Adrenal gland (tissue), 5 donors: Measurements from ENCODE around the gene KCNK16.

Experiments used
- CTCF ChIP-seq, 6 experiments: fragments of 450-650 bp in 4 of 6; fragments of 200-600 bp in 2 of 6; sonication (generic) in 1 of 6; IDR thresholded peaks; 1 replicate in 5 of 6; 2 replicates in 1 of 6; pipeline versions ENCODE4 v1.5.1 to v1.8.0; 2016 to 2021; ENCODE audit warnings: antibody characterized with exemption in 6 of 6, mild to moderate bottlenecking in 2 of 6, moderate library complexity in 1 of 6
- POLR2A ChIP-seq, 2 donors: fragments of 450-650 bp; IDR thresholded peaks; one replicate each; pipeline ENCODE4 v1.6.1; 2017; ENCODE audit warnings: antibody characterized with exemption in 2 of 2, mild to moderate bottlenecking in 2 of 2, moderate library complexity in 1 of 2
- donor health status: DM: no; HTN: no; CAD: no.

DNA sequence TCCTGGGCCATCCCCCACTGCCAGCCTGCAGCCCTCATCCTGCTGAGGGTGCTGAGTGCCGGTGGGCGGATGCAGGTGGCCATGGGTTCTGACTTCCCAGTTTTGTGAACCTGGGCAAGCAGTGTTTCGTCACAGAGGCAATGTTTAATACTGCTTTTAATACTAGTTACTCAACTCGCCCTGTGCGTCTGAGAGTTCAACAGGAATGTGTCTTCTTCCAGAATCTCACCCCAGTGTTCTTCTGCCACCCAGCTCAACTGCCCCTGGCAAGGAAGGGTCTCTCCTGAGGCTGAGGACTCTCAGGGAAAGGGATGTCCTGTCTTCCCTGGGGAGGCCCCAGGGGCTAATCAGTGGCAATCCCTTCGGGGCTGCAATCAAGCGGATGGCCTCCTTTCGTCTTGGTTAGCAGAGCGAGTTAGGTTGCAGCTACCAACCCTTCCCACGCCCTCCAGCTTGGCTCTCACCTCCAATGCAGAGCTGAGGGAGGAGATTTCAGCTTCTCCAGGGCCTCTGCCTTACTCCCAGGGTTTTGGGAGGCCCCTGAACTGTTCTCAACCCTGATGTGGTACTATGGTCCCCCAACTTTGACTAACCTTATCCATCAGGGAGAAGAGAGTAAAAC, 2.0 kb downstream of the KCNK16 start:
- no peak for TF ChIP-seq POLR2A (IDR thresholded peaks at IDR 0.05)
- TF ChIP-seq CTCF (IDR thresholded peaks at IDR 0.05): no peak
